HG02943 (cell line): ENCODE results near the gene KIRREL3.
"Not testable (repeated sequence)": the region's sequence is repeated elsewhere in the genome, so short reads cannot be mapped to it uniquely, and the experiment has no call there.

Experiments used
- ATAC-seq: cut with Tn5 transposase; IDR thresholded peaks from one replicate; pipeline ENCODE4 v1.9.1; 2021; ENCODE audit warnings: mild to moderate bottlenecking, low read depth, moderate library complexity; ENCODE audit not compliant: unreplicated experiment

The KIRREL3 gene

DNA sequence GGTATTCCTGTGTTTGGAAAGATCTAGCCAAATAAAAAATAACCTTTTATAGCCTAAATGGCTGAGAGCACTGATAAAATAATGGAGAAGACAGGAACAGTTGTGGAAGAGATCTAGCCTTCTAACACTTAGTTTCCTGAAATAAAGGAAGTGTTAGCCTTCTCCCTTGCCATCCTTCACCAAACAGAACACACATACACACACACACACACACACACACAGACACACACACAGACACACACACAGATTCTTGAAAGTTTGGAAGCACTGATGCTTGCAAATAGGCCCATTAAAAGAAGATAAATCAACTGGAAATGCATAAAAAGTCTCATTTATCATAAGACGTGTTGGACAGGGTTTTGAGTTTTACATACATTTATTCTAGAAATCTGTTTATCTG lies 37.5 kb downstream of the KIRREL3 start:
- no peak for ATAC-seq

DNA sequence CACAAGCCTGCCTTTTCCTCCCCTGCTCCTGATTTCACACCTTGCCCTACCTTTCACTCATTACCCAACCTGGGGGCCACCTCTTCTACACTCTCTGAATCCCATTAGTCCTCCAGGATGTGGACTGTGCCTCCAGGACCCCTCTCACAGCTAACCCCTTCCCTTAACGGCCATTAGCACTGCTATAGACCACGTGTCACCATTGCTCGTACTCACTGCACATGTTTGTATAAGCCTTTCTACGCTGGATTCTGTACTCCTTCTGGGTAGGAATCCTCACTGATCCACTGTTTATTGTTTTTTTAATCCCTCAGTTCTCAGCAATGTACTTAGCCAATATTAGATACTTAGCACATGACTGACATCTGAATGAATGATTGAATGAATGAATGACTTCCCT lies 40.9 kb downstream of the KIRREL3 start:
- no peak for ATAC-seq

DNA sequence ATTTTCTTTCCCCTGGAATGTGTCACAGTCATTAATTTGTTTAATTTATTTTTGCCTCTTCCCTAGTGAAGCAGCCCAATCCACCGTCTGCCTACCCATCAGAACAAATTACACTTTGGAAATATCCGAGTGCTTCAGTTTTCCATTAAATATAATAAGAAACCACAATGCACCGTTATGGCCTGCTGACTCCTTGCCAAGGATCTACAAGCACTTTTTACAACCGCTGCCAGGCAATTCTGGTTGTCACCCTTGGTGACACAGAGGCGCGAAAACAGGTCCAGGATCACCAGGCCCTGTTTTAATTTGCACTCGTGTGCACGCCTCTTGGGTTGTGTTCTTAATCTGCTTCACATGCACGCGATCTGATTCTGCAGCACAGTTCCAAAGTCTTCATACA lies 43.9 kb downstream of the KIRREL3 start:
- no peak for ATAC-seq

DNA sequence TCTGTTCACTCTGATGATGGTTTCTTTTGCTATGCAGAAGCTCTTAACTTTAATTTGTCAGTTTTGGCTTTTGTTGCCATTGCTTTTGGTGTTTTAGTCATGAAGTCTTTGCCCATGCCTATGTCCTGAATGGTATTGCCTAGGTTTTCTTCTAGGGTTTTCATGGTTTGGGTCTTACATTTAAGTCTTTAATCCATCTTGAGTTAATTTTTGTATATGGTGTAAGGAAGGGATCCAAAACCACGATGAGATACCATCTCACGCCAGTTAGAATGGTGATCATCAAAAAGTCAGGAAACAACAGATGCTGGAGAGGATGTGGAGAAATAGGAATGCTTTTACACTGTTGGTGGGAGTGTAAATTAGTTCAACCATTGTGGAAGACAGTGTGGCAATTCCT lies 48.0 kb downstream of the KIRREL3 start:
- not testable (repeated sequence) for ATAC-seq

DNA sequence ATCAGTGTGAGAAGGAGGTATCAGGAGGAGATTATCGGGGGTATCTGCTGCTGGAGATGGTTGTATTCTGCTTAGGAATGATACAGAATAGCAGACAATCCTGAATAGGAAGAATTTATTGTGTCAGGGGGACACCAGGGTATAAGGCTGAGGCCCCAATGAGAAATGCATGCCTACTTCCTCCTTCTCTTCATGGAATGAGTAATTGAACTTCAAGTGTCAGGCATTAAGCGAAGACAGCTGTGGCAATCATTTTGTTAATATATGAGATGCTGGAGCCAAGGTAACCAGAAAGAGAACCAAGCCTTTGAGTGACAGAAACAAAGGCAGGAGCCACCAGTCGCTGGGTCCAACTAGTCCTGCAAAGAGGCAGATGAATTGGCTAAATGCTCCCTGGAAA lies 49.1 kb downstream of the KIRREL3 start:
- ATAC-seq = no peak

DNA sequence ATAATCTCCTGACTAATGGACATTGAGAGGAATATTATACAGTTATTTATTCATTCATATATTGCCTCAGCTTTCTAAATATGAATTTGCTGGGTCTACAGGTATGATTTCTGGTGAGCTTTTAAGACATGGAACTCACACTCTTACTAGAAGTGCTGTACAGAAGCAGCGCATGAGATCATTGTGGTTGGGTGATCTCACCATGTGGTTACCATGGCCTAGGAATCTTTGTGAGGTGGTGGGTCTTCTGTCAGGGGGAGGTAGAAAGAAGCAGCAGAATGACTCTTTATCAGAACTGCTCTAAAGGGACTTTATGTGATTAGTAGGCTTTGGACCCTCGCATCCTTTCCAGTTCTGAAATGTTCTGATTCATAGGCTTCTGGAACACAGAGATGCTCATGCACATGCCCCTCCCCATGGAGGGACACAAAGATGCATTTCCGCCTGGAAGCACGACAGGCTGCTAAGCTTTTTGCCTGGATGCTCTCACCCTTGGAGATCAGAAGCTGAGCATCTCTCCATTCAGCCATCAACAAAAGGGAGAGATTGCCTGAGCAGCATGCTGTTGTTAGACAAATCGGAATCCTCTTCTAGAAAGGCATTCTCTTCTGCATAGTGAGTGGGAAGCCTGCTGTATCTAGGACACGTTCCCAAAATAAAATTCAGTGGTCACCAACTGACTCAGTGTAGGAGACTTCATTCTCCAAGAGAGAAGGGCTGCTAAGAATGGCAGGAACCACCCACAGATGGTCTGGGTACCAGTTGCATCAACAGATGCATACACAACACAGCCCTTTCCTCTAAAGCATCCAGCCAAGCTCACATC lies 51.3 kb downstream of the KIRREL3 start:
- no peak for ATAC-seq

DNA sequence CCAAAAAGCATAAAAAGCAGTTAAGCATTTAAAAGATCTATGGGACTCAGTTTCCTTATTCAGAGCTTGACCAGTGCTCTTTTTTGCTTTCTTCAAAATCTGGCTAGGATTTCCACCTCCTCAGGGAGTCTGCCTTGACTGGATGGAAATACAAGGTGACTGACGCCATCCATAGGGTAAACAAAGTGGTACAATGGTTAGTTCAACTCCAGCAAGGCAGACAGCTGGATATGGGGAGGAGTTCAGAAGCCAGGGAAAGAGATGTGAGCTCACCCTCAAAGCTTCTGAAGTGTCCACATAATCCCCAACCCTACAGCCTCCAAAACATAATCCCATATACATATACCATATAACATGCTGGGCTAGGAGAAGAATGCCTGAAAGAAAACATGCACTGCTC lies 52.0 kb downstream of the KIRREL3 start:
- ATAC-seq = no peak

DNA sequence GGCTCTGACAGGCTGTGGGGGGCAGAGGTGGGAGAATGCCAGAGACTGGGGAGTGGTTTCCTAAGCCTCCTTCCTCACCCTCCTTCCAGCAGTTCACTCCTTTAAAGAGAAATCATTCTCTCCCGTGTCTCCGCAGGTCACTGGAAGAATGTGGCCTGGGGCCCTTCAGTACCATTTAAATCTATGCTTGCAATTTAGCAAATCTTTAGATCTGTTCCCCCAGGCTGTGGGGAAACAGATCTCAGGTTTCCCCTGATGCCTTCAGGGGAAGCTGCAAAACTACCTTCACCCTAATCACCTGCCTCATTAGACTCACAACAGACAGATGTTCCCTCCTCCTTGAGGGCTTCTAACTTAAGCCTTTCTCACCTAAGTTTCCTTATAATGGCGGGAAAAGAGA lies 55.3 kb downstream of the KIRREL3 start:
- ATAC-seq = no peak

DNA sequence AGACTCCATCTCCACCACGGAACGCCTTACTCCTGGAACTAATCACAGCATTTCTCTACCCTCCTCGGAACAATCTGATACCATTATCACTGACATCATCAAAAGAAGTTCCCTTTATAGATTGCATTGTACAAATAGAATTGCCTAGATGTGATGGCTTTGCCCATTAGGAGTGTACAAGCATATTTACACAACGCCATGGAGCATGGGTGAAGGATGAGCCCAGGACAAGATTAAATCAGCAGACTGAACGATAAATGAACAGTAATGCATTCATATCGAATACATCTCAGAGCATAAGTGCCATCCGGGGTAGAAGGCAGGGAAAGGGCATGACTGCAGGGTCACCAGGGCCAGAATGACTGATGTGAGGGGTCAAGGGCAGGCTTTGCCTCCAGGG lies 57.3 kb downstream of the KIRREL3 start:
- no peak for ATAC-seq

DNA sequence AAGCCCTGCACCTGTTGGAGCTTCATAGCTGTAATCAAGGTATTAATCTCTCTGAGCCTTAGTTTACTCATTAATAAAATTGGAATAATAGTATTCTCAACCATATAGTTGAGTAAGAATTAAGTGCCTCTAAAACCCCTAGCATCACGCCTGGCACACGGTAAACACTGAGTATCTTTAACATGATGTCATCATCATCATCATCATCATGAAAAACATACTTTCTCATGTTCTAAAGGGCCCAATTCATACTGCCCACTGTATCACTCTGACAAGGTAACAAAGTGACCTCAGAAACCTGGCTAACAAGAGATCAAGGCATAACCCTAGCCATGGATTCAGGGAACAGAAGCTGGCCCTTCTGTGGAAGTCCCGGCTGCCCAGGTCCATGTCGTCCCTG lies 58.4 kb downstream of the KIRREL3 start:
- ATAC-seq = no peak

DNA sequence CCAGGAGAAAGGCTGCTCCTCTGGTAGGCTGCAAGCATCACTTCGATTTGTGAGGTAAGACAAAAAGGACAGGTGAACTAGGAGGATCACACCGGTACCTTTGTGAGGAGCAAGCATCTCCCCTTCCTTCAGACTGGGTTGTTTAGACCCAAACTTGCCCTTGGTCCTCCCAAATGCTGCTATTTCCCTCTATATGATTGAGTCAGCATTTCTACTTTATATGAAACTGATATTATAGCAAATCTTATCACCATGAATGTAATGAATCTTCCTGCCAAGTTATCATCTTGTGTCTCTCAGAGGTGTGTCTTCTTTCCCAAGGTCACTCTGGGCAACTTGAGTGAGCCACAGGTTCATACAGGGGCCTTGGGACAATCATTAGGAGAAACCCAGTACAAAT lies 61.0 kb downstream of the KIRREL3 start:
- no peak for ATAC-seq

DNA sequence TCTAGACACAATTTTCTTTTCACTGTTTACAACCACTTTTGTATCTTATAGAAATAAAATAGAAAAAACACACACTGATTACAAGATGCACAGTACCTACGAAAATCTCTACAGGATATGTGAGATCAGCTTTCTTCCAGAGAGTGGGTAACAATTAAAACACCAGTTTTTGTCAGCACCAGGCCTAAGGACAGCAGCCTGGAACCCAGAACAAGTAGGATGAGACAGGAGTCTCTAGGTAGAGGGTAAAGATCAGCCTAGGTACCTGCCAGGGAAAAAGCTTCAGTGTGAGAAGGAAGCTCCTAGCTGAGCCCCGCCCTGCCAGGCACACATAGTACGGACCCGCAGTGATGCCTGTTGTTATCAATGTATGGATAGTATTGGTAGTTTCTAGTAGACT lies 61.9 kb downstream of the KIRREL3 start:
- ATAC-seq = no peak

DNA sequence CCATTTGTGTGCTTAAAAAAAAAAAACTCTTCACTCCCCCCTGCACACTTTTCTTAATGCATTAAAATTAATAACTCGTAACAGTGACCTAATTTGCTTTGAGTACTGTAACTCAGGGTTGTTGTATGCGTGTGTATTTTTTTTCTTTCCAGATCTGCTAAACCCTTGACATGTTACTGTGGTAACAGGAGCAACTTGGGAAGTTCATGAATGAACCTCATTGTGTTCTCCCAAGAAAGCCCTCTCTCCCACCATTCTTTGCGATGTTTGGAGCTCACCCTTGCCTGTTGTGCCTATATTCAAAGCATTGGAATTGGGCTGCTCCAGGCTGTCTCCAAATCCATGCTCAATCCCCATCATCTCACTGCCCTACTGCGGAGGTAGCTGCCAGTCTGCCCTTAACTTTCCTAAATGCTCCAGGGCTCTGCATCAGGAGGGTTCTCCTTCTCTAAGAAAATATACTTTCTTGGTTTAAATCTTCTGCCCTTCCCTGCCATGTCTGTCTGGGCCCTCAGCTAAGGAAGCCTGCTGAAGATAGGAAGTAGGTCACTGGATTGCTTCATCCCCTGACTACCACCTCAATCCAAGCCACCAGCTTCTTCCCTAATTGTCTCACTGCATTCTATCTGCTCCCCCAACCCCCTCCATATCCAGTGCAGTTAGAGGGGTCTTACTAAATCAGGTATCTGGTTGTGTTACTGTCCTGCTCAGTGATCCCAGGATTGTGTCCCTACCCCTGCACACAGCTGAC lies 70.3 kb downstream of the KIRREL3 start:
- no peak for ATAC-seq

DNA sequence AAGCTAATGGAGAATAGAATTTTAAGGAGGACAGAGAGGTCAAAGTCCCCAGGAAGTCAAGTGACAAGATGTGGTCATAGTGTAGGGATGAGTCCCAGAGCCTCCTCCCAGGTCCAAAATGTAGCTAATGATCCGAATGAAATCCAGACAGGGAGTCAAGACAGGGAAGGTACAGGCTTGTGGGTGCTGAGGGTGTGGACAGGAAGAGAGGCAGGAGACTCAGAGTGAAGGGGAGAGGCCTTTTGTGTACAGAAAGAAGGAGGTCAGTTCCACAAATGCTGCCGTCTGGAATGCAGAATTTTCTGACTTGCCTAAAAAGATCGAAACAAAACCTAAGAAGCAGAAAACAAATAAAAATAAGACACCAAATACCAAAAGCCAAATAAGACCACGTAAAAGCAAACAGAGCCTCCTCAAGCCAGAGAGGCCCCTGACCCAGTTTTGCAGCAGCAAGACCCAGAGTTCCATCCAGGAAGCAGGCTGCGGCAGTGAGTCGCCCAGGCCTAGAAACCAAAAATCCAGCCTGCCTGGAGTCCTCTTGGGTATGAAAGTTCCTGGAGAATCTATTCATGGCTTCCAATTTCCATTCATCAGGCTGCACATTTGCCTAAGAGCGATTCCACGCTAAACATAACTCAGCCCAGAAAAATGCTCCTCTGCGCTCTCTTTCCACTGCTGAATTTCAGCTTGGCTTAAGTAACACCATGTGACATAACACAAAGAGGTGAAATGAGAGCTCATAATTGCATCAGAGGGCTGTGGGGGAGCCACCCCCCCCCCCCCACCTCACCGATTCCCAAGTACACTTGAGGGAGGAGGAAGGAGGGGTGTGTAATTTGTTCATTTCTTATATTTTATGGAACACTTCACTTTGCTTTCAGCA lies 71.2 kb downstream of the KIRREL3 start:
- no peak for ATAC-seq

DNA sequence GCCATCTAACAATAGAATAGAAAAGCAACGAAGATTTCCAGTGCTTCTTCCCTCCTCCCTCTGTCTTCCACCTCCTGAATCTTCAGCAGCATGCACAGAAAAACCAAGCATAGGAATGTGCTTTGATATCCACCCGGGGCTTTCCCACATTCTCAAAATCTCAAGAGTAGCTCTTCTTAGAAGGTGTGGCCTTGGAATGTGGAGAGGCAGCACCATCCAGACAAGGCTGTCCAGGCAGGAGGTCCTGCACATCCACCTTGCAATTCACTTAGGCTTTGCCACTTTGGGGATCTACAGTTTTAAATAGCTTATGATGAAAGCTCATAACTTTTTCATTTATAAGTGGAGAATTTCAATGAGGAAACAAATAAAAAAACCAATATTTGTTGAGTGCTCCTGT lies 72.9 kb downstream of the KIRREL3 start:
- ATAC-seq = no peak

DNA sequence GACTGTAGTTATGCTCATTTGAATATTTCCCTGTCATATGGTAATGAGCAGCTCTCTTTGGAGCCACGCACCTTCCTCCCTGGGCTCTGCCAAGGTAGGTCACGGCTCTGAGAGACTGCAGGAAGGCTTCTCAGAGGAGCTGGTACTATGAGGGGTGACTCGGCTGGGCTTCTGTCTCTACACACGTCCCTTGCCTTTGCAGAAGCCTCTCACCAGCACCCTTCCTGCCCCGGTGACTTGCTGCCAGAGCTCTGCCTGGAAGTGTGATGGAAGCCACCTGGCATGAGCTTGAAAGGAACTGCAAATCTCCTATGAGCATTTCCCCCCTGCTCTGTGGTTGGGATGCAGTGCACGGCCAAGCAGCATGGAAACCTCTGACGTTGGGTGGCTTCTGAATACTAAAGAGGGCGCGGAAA lies 74.2 kb downstream of the KIRREL3 start:
- no peak for ATAC-seq

DNA sequence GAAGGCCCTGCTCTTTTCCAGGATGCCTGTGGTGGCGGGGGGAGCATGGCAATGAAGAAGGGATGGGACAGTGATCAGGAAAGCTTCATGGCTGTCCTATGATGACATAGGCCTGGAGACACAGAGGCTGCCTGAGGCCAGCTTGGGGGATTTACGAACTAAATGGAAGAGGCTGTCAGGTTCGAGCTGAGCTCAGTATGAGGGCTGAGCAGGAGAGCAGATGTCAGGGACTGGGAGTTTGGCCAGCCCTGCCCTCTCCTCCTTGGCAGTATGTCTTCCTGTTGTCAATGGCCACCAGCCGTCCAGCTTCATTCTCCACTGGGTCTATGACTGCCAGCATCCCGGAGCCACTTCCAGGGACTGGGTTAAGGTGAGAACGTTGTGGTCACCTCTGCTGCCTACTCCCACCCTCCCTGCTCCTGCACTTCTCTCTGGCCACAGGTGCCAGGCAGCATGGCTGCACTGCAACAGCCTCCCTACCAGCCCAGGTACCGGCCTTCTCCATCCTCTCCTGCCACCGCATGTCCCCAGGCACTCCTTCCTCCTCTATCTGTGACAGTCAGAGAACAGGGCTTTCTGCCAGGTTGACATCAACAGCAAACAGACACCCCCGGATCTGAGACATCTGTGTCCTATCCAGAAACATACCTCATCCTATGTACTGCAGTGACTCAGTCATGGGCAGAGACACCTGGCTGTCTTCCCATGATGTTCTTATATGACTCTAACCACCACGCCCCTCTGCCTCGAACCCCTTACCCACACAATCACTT lies 75.1 kb downstream of the KIRREL3 start:
- no peak for ATAC-seq

DNA sequence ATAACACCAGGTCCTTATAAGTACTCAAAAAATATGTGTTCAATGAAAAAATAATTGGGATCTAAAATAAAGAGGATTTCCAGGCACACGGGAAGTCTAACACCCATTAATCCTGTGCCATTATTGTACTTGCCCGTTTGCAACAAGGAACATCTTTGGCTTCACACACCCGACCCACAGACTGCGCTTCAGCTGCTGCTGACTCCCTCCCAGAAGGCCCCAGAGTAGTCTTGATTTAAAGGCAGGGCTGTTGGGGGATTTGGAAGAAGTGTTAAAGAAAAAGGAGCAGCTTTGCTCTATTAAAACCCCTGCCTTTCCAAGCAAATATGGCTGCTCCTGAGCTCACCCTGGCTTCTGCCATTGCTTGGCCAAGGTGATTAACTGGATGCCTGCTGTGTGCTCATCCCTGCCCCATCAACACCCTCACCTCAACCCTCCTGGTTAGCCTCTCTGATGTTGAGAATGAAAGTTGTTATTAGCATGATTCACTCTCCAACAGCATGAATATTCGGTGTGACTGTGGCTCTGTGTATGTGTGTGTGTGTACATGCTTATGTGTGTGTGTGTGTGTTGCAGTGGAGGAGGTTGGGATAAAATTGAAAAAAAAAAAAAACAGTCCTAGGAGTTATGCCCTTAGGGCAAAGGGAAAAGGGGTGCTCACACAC lies 76.1 kb downstream of the KIRREL3 start:
- no peak for ATAC-seq

DNA sequence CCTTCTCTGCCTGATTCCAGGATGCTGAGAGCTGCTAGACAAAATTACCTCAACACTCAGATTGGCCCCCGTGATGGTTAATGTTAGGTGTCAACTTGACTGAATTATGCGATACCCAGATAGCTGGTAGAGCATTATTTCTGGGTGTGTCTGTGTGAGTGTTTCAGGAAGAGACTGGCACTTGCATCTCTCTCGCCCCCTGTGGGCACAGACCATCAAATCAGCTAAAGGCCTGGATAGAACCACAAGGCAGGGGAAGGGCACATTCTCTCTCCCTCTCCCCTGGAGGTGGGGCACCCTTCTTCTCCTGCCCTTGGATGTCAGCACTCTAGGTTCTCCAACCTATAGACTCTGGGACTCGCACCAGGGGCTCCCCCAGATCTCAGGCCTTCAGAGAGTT lies 79.7 kb downstream of the KIRREL3 start:
- ATAC-seq = no peak
